Spinal cord (tissue), 10 donors: ENCODE data around the gene MAPKAPK3. TPM values are rescaled to one million over a fixed set of nuclear protein-coding genes. Genes with fewer than 3 reads are reported as not detected.
"Not testable (repeated sequence)": the region's sequence is repeated elsewhere in the genome, so short reads cannot be mapped to it uniquely, and the experiment has no call there.

Experiments
- DNase-seq, 6 donors: peaks; one replicate each; pipeline versions ENCODE4 v3.0.0 to v3.0.0-alpha.2; 2013 to 2015; ENCODE audit warnings: low spot score in 6 of 6, low read depth in 4 of 6
- H3K27ac ChIP-seq: one replicate; pipeline ENCODE4 v1.5.1; 2013; ENCODE audit warnings: low read depth, low read length, control low read depth
- H3K27me3 ChIP-seq: one replicate; pipeline ENCODE4 v1.6.1; 2013; ENCODE audit warnings: low read length; ENCODE audit not compliant: control insufficient read depth, insufficient read depth
- H3K36me3 ChIP-seq: one replicate; pipeline ENCODE4 v1.6.1; 2013; ENCODE audit warnings: low read length; ENCODE audit not compliant: control insufficient read depth, insufficient read depth
- H3K4me1 ChIP-seq: one replicate; pipeline ENCODE4 v1.6.1; 2013; ENCODE audit warnings: low read length; ENCODE audit not compliant: control insufficient read depth, insufficient read depth
- H3K4me3 ChIP-seq: one replicate; pipeline ENCODE4 v1.5.1; 2013; ENCODE audit warnings: low read depth, low read length, control low read depth
- H3K9me3 ChIP-seq: one replicate; pipeline ENCODE4 v1.6.1; 2013; ENCODE audit warnings: low read length; ENCODE audit not compliant: control insufficient read depth, insufficient read depth
- WGBS: methylation state at CpG from one replicate; pipeline ENCODE4 v1.1.5; 2013; ENCODE audit warnings: missing lambda C conversion rate; ENCODE audit not compliant: insufficient coverage; 5-methylcytosine and 5-hydroxymethylcytosine counted together
- polyA plus RNA-seq, 2 donors: library from polyadenylated mRNA; unstranded; fragments of 120-200 nt; gene quantifications; one replicate each; pipeline ENCODE4 v1.2.1, GENCODE V29; 2013; ENCODE audit not compliant: insufficient read length in 2 of 2
- total RNA-seq, 2 donors: library from RNA; depleted of rRNA in 1 of 2; stranded (reverse); fragments of 120-200 nt in 1 of 2; fragments of >200 nt in 1 of 2; gene quantifications; one replicate each; pipeline versions ENCODE4 v1.2.3 to v1.2.4, GENCODE V29; 2013 to 2014
- donor health status: healthy.

The MAPKAPK3 gene
- total and polyA plus RNA-seq, 4 donors, result 12.4 to 24.4 (median 19.0) TPM

DNA sequence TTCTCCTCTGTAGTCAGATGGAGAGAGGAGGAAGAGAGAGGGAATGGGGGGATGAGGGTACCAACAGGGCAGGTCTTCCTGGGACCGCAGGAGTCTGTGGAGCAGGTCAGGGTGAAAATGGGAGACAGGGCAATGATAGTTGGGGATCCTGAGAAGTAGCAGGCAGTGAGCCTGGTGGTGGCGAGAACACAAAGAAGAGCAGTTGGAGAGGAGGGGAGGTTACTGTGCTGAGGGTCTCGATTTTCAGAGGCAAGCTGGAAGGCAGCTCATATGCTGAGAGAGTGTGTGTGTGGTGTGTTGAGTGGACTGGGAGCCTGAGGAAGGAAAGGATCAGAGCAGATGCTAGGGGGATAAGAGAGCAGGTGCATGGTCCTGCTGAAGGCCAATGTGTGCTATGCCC, 55.7 kb downstream of the MAPKAPK3 start:
- no peaks in the 10 kb centered on the region for H3K9me3 ChIP-seq
- 80% methylated on average over 3 of the region's 3 CpGs for WGBS
- no peak overlapping the region for H3K27ac ChIP-seq
- DNase-seq, result no peak
- H3K4me3 ChIP-seq, result no peak overlapping the region
- peaks cover 6% of the 10 kb centered on the region for H3K4me1 ChIP-seq
- peaks cover 16% of the 10 kb centered on the region for H3K27me3 ChIP-seq
- H3K36me3 ChIP-seq, result no peaks in the 10 kb centered on the region

DNA sequence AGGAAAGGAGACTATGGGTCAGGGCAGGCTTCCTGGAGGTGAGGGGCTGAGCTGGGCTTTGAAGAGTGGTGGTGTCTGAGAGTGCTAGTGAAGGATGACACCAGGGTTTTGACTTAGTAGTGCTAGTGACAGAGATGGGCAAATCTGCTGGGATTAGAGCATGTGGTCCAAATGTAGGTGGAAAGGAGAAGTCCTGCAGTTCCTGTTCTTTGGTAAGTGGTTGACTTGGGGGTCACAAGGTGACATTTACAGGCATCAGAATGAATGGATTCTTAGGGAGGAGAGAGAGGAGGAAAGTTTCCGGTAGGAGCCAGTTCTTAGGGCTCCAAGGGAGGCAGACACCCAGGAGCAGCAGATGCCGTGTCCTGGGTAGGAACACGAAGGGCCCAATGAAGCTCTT, 57.0 kb downstream of the MAPKAPK3 start:
- H3K27ac ChIP-seq, result no peak overlapping the region
- no peak for DNase-seq
- no peaks in the 10 kb centered on the region for H3K36me3 ChIP-seq
- WGBS, result 56% methylated on average over 2 of the region's 3 CpGs
- no peak overlapping the region for H3K4me3 ChIP-seq
- peaks cover 16% of the 10 kb centered on the region for H3K27me3 ChIP-seq
- H3K4me1 ChIP-seq, result peaks cover 6% of the 10 kb centered on the region
- H3K9me3 ChIP-seq, result no peaks in the 10 kb centered on the region

DNA sequence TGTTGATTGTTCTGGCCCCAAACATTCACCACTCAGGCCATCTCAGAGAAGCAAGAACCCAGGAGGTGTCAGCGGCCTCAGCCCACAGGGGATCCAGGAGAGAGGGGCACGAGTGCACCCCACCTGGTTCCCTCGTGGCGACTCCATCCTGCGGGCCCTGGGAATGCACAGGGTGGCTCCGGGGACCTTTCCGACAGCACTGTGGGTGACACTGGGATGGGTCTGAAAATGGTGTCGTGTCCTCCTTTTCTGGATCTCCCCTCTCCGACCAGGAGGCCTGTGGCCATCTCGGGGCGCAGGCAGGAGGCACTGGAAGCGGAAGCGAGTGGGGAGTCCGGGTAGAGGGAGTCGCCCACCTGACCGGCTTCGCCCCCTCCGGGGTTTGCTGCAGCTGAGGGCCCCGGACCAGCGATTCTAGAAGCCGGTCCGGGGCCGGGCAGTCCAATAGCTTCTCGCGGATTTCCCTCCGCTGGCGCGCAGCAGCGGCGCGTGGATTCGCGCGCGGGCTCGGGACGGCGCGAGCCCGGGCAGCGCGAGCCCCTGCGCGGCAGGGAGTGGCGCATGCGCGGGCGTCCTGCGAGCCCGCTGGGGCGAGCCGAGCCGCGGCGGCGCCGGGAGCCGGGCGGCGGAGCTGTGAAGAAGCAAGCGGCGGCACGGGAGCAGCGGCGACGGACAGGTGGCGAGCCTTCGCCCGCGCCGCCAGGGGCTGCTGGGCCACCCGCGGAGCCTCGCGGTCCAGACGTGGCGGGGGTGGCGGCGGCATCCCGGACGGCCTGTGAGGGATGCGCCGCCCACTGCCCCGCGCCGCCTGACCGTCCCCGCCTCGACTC, 57.6 kb downstream of the MAPKAPK3 start, which contains the start of gene DOCK3:
Gene DOCK3, plus strand, starts transcription at position 579 of the 830 bp plus-strand sequence. CDS start 337 bp downstream, outside the sequence.
- no peaks in the 10 kb centered on the region for H3K36me3 ChIP-seq
- peak in 5 of 6 donors; percentile 51 to 92 (median 61) for DNase-seq
- peaks cover 16% of the 10 kb centered on the region for H3K27me3 ChIP-seq
- peak within 1 kb of the TSS; percentile 43 for H3K4me3 ChIP-seq
- no peak within 1 kb of the TSS for H3K27ac ChIP-seq
- 2% methylated on average over 89 of the region's 89 CpGs for WGBS
- no peaks in the 10 kb centered on the region for H3K9me3 ChIP-seq
- peaks cover 6% of the 10 kb centered on the region for H3K4me1 ChIP-seq

DNA sequence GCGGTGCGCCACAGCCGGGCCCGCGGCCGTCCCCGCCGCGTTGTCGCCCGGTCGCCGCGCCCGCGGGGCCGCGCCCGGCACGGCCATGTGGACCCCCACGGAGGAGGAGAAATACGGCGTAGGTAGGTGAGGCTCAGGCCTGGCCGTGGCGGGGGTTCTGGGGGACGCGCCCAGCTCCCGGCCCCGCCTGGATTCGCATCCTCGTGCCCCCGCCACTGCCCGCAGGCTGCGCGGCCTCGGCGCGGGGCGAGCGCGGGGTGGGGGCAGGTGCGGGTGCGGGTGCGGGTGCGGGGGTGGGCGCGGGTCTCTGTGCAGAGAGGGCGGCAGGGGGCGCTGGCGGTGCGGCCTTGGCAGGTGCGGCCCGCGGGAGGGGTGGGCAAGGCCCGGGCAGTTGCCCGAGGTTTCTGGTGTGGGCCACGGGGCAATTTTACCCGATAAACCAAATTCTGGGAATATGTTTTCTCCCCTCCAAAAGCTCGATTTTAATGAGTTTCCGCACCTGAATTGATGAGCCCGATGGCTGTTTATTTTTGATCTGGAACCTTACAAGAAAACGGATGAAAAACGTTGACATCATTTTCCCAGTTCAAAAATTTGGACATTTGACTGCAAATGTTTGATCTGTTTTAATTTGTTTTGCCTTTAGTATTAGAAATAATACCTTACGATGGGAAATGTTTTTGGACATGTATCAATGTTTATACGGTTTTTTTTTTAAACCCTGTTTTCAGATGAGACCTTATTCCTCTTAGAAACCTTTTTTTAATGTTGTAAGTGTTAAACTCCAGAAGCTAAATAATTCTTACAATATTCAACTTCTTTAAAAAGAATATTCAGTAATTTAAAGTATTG, 58.5 kb downstream of the MAPKAPK3 start:
- Histone ChIP-seq H3K36me3 (no peaks in the 10 kb centered on the region), H3K9me3 (no peaks in the 10 kb centered on the region), H3K27ac (no peak overlapping the region), H3K27me3 (peaks cover 16% of the 10 kb centered on the region), H3K4me3 (peak overlapping the region; percentile 36), H3K4me1 (peaks cover 6% of the 10 kb centered on the region)
- DNase-seq, result peak in 4 of 6 donors; percentile 55 to 88 (median 71)
- under 1% methylated on average over 55 of the region's 65 CpGs for WGBS

DNA sequence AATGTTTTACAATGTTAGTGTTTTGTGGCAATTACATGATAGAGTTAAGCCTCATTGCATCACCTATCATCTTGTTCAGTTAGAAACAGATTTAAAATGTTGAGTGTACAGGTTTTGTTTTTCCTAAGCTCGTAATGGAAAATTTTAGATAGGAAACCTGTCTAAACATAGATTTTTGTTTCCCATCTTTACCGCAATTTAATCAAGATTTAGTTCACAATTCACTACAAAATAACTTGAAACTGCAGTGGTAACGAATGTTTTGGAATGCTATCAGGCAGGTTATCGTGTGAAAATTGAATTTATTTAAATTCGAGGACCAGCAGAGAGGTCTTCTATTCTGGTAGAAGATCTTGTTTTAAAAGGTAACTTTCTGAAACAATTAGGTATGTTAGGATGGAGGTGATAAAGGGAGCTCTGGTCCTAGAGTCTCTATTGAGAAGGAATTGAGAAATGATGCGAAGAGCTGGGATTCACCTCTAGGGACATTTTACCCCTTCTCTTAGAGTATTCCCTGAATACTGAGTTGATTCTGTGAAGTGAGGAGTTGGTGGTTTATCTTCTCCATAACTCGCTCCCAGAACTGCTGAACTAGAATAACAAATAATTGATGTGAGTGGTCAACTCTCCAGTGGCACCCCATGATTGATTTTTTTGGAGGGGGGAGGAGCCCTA, 59.2 kb downstream of the MAPKAPK3 start:
- Histone ChIP-seq H3K4me1 (peaks cover 6% of the 10 kb centered on the region), H3K36me3 (no peaks in the 10 kb centered on the region), H3K27ac (no peak overlapping the region), H3K9me3 (no peaks in the 10 kb centered on the region), H3K27me3 (peaks cover 14% of the 10 kb centered on the region), H3K4me3 (peak overlapping the region; percentile 36)
- WGBS, result 67% methylated on average over 1 of the region's 7 CpGs
- peak in 1 of 6 donors; percentile 47 for DNase-seq

DNA sequence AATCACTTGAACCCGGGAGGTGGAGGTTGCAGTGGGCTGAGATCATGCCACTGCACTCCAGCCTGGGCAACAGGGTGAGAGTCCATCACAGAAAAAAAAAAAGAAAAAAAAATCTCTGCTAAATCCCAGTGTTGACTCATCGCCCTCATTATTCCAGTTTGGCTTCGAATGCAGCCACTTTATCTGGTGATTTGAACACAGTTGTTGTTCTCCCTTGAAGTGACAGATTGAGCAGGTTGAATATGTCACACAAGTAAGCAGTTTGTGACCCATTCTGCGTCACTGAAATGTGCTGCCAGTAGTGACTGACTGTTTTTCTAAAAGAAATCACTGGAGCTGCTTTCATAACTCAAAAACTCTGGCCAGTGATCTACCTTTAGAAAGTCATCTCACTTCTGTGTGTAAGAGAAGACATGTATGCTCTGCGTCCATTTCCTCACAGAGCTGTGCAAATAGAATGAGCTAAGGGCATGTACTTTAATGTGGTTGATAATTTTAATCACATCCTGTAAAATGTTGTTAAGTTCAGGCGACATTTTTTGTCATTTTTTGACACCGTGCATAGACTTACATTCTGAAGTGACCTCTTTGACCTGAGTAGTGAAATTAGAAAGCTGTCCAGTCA, 70.3 kb downstream of the MAPKAPK3 start:
- H3K36me3 ChIP-seq, result no peaks in the 10 kb centered on the region
- 88% methylated on average over 2 of the region's 7 CpGs for WGBS
- peak in 1 of 6 donors; percentile 13 for DNase-seq
- no peaks in the 10 kb centered on the region for H3K9me3 ChIP-seq
- H3K27ac ChIP-seq, result no peak overlapping the region
- peaks cover 2% of the 10 kb centered on the region for H3K4me1 ChIP-seq
- no peak overlapping the region for H3K4me3 ChIP-seq
- H3K27me3 ChIP-seq, result no peaks in the 10 kb centered on the region

DNA sequence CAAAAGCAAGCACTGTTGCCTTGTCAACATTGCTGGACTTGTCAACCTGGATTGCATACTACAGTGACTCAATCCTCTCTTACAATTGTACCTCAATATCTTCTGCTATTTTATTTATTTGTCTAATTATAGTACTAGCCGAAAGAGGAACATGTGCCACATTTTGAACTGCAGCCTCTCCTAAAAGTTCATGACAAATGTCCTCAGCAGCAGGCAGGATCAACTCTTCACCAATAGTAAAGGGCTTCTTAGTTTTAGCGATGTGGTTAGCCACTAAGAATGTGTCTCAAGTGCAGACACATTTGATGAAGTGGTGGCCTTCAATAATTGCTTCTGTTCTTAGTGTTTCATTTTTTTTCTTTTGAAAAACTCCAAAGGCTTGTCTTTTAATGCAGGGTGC, 71.0 kb downstream of the MAPKAPK3 start:
- no peaks in the 10 kb centered on the region for H3K36me3 ChIP-seq
- H3K27ac ChIP-seq, result no peak overlapping the region
- peaks cover 2% of the 10 kb centered on the region for H3K4me1 ChIP-seq
- DNase-seq, result no peak
- H3K27me3 ChIP-seq, result no peaks in the 10 kb centered on the region
- no CpG with 5 or more reads among the region's 2 CpGs for WGBS
- H3K4me3 ChIP-seq, result no peak overlapping the region
- no peaks in the 10 kb centered on the region for H3K9me3 ChIP-seq

DNA sequence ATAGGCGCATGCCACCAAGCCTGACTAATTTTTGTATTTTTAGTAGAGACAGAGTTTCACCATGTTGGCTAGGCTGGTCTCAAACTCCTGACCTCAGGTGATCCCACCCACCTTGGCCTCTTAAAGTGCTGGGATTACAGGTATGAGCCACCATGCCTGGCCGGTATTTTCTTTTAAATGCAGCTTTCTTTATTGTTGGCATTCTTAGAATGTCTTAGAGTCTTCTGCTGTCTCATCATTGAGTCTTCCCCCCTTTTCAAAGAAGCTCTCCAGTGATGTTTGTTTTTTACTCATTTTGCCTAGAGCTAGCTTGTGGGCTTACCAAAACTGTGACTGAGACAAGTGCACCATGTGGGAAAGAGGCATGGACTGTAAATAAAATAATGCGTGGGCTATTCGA, 71.7 kb downstream of the MAPKAPK3 start:
- H3K4me3 ChIP-seq, H3K27me3 ChIP-seq, H3K9me3 ChIP-seq, H3K4me1 ChIP-seq, H3K27ac ChIP-seq, DNase-seq, H3K36me3 ChIP-seq: not testable (repeated sequence)
- WGBS, result 100% methylated on average over 1 of the region's 4 CpGs

DNA sequence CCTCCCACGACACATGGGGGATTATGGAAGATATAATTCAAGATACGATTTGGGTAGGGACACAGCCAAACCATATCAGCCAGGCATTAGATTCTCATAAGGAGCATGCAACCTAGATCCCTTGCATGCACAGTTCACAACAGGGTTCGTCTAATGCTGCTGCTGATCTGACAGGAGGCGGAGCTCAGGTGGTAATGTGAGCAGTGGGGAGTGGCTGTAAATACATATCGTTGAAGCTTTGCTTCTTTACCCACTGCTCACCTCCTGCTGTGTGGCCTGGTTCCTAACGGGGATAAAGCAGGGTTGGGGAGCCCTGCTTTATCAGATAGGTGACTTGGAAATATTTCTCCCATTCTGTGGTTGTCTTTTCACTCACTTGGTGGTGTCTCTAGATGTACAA, 72.6 kb downstream of the MAPKAPK3 start:
- DNase-seq, result no peak
- Histone ChIP-seq H3K4me3 (no peak overlapping the region), H3K4me1 (peaks cover 2% of the 10 kb centered on the region), H3K27me3 (no peaks in the 10 kb centered on the region), H3K36me3 (no peaks in the 10 kb centered on the region), H3K9me3 (no peaks in the 10 kb centered on the region), H3K27ac (no peak overlapping the region)
- 100% methylated on average over 1 of the region's 6 CpGs for WGBS
